ENCODE data around the gene SMNDC1.
"Not testable (repeated sequence)": the region's sequence is repeated elsewhere in the genome, so short reads cannot be mapped to it uniquely, and the experiment has no call there.

SMNDC1 gene

GRCh38 chr10:110278562-110279406, 25.9 kb downstream of the SMNDC1 start:
- no peak for DNase-seq

- DNase-seq, result no peak
Observed at GRCh38 chr10:110277591-110277990, 27.1 kb downstream of the SMNDC1 start.

DNA sequence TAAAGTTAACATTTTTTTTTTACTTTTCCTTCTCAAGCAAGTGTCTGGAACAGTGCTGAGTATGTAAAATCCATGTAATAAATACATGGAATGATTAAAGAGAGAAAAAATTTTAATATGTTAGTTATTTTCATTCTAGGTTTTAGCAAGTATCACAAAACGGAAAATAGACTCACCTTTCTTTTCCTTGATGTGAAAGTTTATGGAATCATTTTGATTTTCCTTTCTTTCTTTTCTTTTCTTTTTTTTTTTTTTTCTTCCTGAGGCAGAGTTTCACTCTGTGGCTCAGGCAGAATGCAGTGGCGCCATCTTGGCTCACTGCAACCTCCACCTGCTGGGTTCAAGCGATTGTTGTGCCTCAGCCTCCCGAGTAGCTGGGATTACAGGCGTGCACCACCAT, 28.1 kb downstream of the SMNDC1 start:
- no peak for DNase-seq

- no peak for DNase-seq
Observed at GRCh38 chr10:110275128-110275729, 29.5 kb downstream of the SMNDC1 start.

DNA sequence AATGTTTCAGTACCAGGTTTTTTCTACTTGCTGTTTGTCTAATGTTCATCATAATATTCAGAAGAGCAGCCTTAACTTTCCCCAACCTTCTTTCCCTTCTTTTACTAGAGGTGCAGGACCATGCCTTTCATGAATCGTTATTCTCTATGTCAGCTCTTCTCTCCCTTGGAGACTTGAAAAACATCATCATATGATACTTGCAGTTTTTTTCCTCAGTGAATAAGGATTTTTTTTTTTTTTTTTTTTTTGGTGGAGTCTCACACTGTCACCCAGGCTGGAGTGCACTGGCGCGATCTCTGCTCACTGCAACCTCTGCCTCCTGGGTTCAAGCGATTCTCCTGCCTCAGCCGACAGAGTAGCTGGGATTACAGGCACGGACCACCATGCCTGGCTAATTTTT, 30.1 kb downstream of the SMNDC1 start:
- DNase-seq, result no peak

DNA sequence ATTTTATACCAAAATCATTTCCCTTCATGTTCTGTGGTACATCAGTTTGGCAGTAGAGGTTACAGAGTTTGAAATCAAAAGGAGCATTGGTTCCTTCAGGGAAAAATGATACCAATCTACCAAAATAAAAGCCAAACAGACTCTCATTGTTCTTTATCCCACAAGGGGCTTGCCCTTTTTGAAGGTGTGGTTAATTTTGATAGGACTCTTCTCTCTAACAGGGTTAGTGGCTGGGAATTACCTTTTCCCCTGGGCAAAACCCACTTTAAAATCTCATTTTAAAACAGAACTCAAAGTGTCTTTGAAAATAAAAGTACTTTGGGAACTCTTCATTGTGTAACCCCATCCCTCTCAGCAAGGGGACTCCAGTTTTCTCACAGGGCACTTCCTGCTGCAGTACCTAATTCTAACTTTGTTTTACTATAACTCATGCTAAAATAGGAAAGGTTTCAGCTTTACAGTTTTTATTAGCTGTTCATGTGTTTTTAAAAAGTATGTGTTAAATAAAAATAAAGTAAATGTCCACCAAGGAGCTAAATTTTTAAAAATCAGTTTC, 30.6 kb downstream of the SMNDC1 start:
- no peak for DNase-seq

- no peak for DNase-seq
Observed at GRCh38 chr10:110273474-110273873, 31.2 kb downstream of the SMNDC1 start.

DNA sequence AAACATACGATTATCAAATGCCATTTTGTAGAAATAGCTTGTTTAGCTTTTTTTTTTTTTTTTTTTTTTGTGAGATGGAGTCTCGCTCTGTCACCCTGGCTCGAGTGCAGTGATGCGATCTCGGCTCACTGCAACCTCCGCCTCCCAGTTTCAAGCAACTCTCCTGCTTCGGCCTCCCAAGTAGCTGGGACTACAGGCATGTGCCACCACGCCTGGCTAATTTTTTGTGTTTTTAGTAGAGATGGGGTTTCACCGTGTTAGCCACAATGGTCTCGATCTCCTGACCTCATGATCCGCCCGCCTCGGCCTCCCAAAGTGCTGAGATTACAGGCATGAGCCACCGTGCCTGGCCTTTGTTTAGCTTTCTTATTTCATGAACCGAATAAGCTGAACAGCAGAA, 31.7 kb downstream of the SMNDC1 start:
- DNase-seq, result not testable (repeated sequence)

DNA sequence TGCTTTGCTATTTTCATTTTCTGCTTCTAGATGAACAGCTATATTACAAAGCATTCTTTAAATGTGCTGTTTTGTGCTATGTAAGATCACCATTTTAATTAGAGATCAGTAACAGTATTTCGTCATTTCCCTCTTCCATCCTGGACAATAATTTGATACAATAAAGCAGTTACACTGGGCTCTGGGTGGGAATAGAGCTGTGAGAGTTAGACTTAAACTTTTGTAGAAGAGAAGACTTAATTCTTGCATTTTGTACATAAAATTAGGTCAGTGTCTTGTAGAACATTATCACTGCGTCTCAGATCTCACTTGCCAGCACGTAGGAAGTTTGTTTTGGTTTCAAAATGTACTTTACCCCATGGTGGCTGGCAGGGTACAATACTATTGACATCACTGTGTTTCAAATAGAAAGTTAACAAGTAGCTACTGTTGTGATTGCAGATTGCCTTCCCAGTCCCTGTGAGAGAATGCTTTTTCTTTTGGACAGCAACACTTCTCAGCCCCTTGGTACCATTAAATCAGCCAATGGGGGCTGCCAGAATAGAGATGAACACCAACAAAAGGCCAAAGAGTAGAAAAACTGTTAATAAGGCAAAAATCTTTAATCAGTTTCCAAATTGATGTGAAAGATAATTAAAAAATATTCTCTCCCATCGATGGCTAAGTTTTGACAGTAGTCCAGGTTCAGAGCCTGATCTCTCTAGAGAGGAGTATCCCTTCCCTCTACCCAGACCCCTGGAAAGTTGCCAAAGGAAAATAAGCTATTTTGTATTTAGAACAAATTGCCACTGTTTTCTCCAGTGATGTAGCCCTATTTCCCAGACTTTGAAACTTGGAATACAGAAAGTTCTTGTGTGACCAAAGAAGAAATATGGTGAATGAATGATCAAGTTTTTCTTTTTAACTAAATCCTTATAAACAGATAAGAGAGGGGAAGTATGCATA, 35.1 kb downstream of the SMNDC1 start:
- DNase-seq, result no peak

- DNase-seq, result no peak
Observed at GRCh38 chr10:110268971-110269370, 35.7 kb downstream of the SMNDC1 start.

DNA sequence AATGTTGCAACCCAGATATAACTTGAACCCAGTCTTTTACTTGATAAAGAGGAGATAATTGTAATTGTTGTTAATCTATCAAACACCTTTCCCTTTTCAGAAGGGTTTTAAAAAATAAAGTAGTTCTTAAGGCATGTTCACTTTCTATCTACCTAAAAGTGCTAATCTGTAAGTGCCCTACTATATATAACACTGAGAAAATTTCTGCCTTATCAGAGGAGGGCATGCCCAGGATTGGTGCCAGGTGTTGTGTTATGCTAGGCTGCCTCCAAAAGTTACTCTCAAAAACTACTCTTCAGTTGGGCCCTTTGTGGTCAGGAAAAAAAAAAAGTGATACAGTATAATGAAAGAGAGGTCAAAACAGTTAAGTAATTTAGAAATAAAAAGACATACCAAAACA, 36.3 kb downstream of the SMNDC1 start:
- DNase-seq, result no peak

- DNase-seq, result no peak
Observed at GRCh38 chr10:110267276-110267675, 37.4 kb downstream of the SMNDC1 start.

- DNase-seq, result no peak
Observed at GRCh38 chr10:110265573-110266193, 39.0 kb downstream of the SMNDC1 start.

GRCh38 chr10:110263164-110263563, 41.6 kb downstream of the SMNDC1 start:
- DNase-seq, result no peak

DNA sequence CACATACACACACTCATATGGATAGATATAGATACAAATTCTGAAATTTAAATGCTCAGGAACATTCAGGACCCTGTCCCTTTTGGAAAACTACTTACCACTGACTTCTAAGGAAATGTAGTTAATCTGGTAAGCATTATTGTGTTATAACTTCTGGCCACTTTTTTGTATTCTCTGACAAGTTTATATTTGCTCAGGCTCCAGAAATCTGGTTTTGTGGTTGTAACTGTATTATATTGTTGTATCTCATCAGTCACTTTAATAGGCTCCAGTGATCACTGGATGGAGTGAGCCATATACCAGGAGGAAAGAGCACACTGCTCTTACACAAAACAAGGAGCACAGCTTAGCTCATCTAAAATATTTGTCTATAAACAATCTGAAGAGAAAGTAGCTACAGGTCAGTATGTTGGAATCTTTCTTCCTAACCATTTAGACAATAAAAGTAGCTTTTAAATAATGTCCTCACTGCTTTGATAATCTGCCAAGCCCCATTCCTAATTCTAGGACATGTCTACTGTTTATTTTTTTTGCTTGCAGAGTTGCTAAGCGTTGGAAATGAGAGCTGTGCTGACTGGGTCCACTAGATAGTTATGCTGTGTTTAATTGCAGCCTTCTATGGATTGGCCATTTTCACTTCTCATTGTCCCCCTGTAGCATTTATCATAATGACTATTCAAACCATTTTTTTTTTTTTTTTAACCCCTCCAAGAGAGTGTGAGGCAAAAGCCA, 43.8 kb downstream of the SMNDC1 start:
- no peak for DNase-seq

DNA sequence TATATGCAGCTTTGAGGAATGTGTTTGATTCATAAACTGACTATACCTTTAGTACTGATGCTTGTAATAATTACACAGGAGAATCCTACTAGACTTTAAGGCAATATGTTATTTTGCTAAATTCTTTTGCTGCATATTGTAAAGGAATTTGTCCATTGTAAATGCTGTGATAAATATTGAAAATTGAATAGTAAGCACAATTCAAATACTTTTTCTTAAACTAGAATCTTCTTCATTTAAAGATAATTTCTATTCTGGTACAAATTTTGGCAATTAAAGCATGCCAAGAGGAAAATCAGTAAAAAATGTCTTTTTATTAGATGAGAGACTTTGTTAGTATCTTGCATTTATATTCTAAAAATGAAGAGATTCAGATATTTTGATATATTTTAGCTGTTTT, 45.4 kb downstream of the SMNDC1 start:
- no peak for DNase-seq

- DNase-seq, result no peak
Observed at GRCh38 chr10:110258542-110258941, 46.2 kb downstream of the SMNDC1 start.

DNA sequence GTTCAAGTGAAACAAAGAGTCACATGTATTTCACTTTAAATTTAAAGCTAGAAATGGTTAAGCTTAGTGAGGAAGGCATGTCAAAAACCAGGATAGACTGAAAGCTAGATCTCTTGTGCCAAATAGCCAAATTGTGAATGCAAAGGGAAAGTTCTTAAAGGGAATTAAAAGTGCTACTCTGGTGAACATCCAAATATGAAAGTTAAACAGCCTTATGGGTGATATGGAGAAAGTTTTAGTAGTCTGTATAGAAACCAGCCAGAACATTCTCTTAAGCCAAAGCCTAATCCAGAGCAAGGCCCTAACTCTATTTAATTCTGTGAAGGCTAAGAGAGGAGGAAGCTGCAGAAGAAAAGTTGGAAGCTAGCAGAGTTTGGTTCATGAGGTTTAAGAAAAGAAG, 50.3 kb downstream of the SMNDC1 start:
- DNase-seq, result no peak

- DNase-seq, result no peak
Observed at GRCh38 chr10:110252151-110252550, 52.6 kb downstream of the SMNDC1 start.

DNA sequence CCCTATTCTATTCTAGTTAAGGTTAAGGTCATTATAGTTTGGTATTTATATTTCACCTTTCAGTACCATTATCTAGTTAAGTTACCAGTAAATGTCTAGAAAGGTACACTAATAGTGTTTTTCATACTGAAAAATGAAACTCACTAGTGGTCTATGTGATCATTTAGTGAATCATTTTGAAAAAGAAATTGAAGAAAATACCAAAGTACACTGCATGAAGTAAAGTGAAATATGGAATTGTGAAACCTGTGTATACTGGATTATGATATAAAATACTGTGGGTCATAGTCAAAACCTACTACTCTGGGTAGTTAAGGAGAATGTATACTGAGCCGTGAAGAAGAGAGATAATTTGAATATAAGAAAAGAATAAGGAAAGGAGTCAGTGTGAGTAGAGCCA, 53.3 kb downstream of the SMNDC1 start:
- DNase-seq, result not testable (repeated sequence)

- DNase-seq, result not testable (repeated sequence)
Observed at GRCh38 chr10:110249489-110249888, 55.2 kb downstream of the SMNDC1 start.

DNA sequence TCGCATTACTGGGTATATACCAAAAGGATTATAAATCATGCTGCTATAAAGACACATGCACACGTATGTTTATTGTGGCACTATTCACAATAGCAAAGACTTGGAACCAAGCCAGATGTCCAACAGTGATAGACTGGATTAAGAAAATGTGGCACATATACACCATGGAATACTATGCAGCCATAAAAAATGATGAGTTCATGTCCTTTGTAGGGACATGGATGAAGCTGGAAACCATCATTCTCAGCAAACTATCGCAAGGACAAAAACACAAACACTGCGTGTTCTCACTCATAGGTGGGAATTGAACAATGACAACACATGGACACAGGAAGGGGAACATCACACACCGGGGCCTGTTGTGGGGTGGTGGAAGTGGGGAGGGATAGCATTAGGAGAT, 56.9 kb downstream of the SMNDC1 start:
- DNase-seq, result not testable (repeated sequence)
